ENCODE data around the gene AGAP5. TPM values are rescaled to one million over a fixed set of nuclear protein-coding genes. Genes with fewer than 3 reads are reported as not detected.
"Not testable (repeated sequence)": the region's sequence is repeated elsewhere in the genome, so short reads cannot be mapped to it uniquely, and the experiment has no call there.

The AGAP5 gene
- total RNA-seq, 1 experiment from 2014 or later: 13.4 TPM

DNA sequence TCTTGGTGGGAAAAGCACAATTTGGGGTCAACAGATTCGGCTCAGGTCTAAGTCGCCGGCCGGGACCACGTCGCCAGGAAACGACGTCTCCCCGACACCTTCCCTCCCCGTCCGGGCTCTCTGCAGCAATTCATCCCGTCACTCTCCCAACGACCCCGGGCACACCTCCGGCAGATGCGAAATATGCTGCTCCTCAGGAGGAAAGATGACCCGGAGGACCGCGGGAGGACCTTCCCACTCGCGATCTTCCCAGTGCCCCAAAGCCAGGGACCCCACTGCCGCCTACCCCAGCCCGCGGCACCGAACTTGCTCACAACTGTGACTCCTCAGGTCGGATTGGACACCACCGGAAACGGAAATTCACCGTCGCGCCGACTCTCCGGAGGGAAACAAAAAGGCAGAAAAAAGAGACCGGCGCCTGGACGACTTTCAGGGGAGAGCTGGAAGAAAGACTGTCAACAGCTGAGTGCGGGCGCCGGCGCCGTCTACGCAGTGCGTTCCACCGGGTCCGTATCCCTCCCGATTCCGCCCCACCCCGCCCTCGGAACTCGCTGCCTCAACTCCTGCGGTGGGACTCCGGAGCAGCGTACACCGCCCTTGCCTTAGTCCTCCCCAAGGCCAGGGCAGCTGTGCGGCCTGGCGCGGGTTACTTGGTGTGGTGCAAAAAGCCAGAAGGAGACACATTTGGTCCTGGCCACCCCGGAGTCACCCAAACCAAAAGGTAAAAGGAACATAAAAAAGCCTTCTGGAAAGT, 32.4 kb upstream of the AGAP5 start:
- no peak for TF ChIP-seq CTCF (IDR thresholded peaks at IDR 0.05; ENCODE audit: unreplicated experiment)
- intact Hi-C loops (cut with micrococcal nuclease; ENCODE audit: unreplicated experiment): no loop called here
- H3K27me3 Mint-ChIP-seq (ENCODE audit: unreplicated experiment): no peaks in the 10 kb centered on the region
- peaks cover 38% of the 10 kb centered on the region for H3K36me3 Mint-ChIP-seq (ENCODE audit: insufficient read depth, unreplicated experiment)
- CTCF ChIA-PET: interaction anchor here (0.6 to 1.7 kb wide), 3 partner anchors 11 to 43 kb away, joined by 3 to 10 read pairs (median 8); partner anchors contain the start of gene SEC24C
- peak overlapping the region; percentile 94 for H3K27ac Mint-ChIP-seq (ENCODE audit: unreplicated experiment)
- BruUV-seq (replicated peaks): no TSS peak
- H3K4me3 Mint-ChIP-seq (ENCODE audit: low read depth, unreplicated experiment): peak overlapping the region; percentile 95
- H3K9me3 Mint-ChIP-seq (ENCODE audit: low read depth, unreplicated experiment): no peaks in the 10 kb centered on the region
- DNase-seq: peak; percentile 96
- H3K4me1 Mint-ChIP-seq (ENCODE audit: low read depth, unreplicated experiment): no peaks in the 10 kb centered on the region

- H3K4me3 Mint-ChIP-seq (ENCODE audit: low read depth, unreplicated experiment): peak overlapping the region; percentile 95
- H3K4me1 Mint-ChIP-seq (ENCODE audit: low read depth, unreplicated experiment); intact Hi-C loops (cut with micrococcal nuclease; ENCODE audit: unreplicated experiment); H3K27me3 Mint-ChIP-seq (ENCODE audit: unreplicated experiment); H3K9me3 Mint-ChIP-seq (ENCODE audit: low read depth, unreplicated experiment): not testable (repeated sequence)
- BruUV-seq (replicated peaks): TSS peak; percentile 82
- peak; percentile 17 for DNase-seq
- CTCF ChIA-PET: interaction anchor here (0.6 to 1.7 kb wide), 5 partner anchors 11 to 360 kb away, joined by 3 to 10 read pairs (median 8); partner anchors contain the start of gene SEC24C
- H3K36me3 Mint-ChIP-seq (ENCODE audit: insufficient read depth, unreplicated experiment): peaks cover 32% of the 10 kb centered on the region
- peak overlapping the region; percentile 94 for H3K27ac Mint-ChIP-seq (ENCODE audit: unreplicated experiment)
Observed at GRCh38 chr10:73729781-73730152, 31.9 kb upstream of the AGAP5 start.

GRCh38 chr10:73723516-73723915, 25.6 kb upstream of the AGAP5 start:
- no peaks in the 10 kb centered on the region for H3K27me3 Mint-ChIP-seq (ENCODE audit: unreplicated experiment)
- intact Hi-C loops (cut with micrococcal nuclease; ENCODE audit: unreplicated experiment): no loop called here
- BruUV-seq (replicated peaks): no TSS peak

GRCh38 chr10:73720561-73720960, 22.7 kb upstream of the AGAP5 start:
- H3K4me3 Mint-ChIP-seq (ENCODE audit: low read depth, unreplicated experiment); H3K27me3 Mint-ChIP-seq (ENCODE audit: unreplicated experiment); CTCF ChIA-PET; BruUV-seq (replicated peaks); H3K4me1 Mint-ChIP-seq (ENCODE audit: low read depth, unreplicated experiment); H3K9me3 Mint-ChIP-seq (ENCODE audit: low read depth, unreplicated experiment); H3K27ac Mint-ChIP-seq (ENCODE audit: unreplicated experiment); intact Hi-C loops (cut with micrococcal nuclease; ENCODE audit: unreplicated experiment); DNase-seq: not testable (repeated sequence)
- peaks cover 14% of the 10 kb centered on the region for H3K36me3 Mint-ChIP-seq (ENCODE audit: insufficient read depth, unreplicated experiment)

More at GRCh38 chr10:73723516-73723915, 25.6 kb upstream of the AGAP5 start:
- no peak for DNase-seq
- CTCF ChIA-PET: no interaction called here
- H3K4me3 Mint-ChIP-seq (ENCODE audit: low read depth, unreplicated experiment): no peak overlapping the region
- no peak for TF ChIP-seq CTCF (IDR thresholded peaks at IDR 0.05; ENCODE audit: unreplicated experiment)
- no peaks in the 10 kb centered on the region for H3K4me1 Mint-ChIP-seq (ENCODE audit: low read depth, unreplicated experiment)
- H3K27ac Mint-ChIP-seq (ENCODE audit: unreplicated experiment): no peak overlapping the region
- no peaks in the 10 kb centered on the region for H3K9me3 Mint-ChIP-seq (ENCODE audit: low read depth, unreplicated experiment)
- H3K36me3 Mint-ChIP-seq (ENCODE audit: insufficient read depth, unreplicated experiment): peaks cover 12% of the 10 kb centered on the region

- intact Hi-C loops (cut with micrococcal nuclease; ENCODE audit: unreplicated experiment): no loop called here
- BruUV-seq (replicated peaks): no TSS peak
- no peak for DNase-seq
- CTCF ChIA-PET: no interaction called here
- H3K9me3 Mint-ChIP-seq (ENCODE audit: low read depth, unreplicated experiment): no peaks in the 10 kb centered on the region
- H3K27ac Mint-ChIP-seq (ENCODE audit: unreplicated experiment): no peak overlapping the region
- no peaks in the 10 kb centered on the region for H3K4me1 Mint-ChIP-seq (ENCODE audit: low read depth, unreplicated experiment)
- no peak for TF ChIP-seq CTCF (IDR thresholded peaks at IDR 0.05; ENCODE audit: unreplicated experiment)
- peaks cover 16% of the 10 kb centered on the region for H3K36me3 Mint-ChIP-seq (ENCODE audit: insufficient read depth, unreplicated experiment)
- H3K27me3 Mint-ChIP-seq (ENCODE audit: unreplicated experiment): no peaks in the 10 kb centered on the region
- H3K4me3 Mint-ChIP-seq (ENCODE audit: low read depth, unreplicated experiment): no peak overlapping the region
Observed at GRCh38 chr10:73717556-73717955, 19.6 kb upstream of the AGAP5 start.
